ENCODE measurements around the gene NPY5R.

Gene NPY5R

DNA sequence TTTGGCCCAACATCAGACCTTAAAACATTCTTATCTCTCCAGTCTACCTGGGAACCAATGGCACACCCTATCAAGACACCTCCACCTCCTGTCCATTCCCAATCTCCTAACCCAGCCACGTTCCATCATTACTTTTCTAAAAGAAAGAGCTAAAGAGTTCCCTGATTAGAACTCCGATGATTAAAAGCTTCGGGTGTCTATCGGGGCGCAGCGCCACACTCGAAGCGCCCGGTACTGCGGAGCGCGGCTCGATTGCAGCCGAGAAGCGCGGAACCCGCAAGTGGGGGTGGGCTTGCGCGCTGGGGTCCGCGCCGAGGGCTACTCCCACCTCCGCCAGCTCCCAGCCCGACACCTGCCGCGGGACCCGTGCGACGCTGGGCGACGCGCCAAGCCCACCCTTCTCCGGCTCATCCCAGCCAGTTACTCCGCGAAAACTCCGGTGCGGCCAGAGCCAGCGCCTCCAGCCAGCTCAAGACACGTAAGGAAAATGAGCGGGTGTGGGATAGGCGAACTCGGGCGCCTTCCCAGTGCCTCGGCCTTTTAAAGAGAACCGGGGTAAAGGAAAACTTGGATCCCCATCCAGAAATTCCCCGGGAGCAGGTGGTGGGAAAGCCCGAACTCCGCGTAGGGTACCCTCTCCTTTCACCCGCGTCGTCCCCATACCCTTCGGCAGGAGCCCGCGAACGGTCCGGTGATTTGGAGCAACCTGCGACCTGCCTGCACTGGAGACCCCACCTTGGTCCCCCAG is 11.9 kb upstream of the NPY5R start:
- H3K4me3 ChIP-seq (ENCODE audit: low read length) = peak overlapping the region; percentile 61
- TF ChIP-seq, protein P1, sequence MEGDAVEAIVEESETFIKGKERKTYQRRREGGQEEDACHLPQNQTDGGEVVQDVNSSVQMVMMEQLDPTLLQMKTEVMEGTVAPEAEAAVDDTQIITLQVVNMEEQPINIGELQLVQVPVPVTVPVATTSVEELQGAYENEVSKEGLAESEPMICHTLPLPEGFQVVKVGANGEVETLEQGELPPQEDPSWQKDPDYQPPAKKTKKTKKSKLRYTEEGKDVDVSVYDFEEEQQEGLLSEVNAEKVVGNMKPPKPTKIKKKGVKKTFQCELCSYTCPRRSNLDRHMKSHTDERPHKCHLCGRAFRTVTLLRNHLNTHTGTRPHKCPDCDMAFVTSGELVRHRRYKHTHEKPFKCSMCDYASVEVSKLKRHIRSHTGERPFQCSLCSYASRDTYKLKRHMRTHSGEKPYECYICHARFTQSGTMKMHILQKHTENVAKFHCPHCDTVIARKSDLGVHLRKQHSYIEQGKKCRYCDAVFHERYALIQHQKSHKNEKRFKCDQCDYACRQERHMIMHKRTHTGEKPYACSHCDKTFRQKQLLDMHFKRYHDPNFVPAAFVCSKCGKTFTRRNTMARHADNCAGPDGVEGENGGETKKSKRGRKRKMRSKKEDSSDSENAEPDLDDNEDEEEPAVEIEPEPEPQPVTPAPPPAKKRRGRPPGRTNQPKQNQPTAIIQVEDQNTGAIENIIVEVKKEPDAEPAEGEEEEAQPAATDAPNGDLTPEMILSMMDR (conservative IDR thresholded peaks at IDR 0.05; ENCODE audit: low read depth, low read length) = peak; percentile 24
- no peak for DNase-seq (ENCODE audit: low read depth)

DNA sequence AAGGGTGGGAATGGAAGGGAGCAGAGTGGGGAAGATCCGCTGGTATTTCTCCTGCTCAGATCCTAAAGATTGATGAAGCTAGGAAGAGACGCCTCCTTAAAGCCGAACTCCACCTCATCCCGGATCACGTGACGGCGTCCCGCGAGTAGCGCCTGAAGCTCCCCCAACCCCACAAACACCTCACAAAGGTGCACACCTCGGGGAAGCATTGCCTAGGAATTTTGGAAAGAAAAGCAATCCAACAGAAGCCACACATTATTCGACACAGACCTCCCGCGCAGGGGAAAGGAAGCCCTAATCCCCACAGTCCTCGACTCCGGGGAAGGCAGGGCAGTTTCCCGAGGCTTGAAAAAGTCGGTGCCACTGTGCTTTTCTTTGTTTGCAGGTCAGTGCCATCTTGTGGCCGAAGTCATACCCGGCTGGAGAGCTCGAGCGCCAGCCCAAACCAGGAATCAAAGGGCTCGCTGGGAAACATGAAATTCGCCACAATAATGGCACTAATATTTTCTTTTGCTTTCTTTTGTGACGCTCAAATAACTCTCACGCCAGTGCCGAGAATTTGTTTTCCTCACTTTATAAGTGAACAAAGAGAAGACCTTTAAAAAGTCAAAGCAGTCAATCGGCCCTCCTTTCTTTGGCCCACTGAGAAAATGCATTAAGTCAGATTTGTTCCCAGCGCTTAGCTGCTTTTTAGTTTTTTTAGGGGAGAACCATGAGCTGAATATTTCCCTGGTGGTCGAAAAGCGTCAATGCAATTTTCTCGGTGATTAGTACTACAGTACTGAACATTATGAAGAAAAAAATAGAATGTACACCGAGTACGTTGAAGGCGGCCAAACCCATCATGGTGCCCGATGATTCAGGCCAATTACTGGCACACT is 10.9 kb upstream of the NPY5R start, which contains the start of gene NPY1R:
Gene NPY1R (minus strand): TSS at position 71 of the 881 bp plus-strand sequence. CDS start 6,042 bp downstream, outside the sequence.
- peak within 1 kb of the TSS; percentile 61 for H3K4me3 ChIP-seq (ENCODE audit: low read length)
- peak; percentile 79 for DNase-seq (ENCODE audit: low read depth)
- TF ChIP-seq, protein P1 (conservative IDR thresholded peaks at IDR 0.05; ENCODE audit: low read depth, low read length) = peak; percentile 81

DNA sequence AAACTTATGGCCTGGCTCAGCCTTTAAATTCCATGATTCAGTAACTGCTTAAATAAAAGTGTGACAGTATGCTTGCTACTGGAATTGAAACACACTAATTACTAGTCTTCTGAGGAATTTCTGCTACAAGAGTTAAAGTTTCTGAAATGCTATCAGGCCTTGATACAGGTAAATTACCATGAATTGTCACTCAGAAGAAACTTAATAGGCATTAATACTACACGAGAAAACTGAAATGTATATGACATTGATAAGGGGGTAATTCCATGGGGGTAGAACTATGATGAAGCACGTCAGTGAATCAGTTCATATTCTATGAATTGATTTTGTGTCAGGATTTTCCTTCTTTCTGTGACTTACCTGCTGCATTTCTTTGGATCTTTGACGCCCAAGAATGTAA is 8.3 kb upstream of the NPY5R start:
- H3K4me3 ChIP-seq (ENCODE audit: low read length) = no peak overlapping the region
- no peak for DNase-seq (ENCODE audit: low read depth)
- TF ChIP-seq, protein P1 (conservative IDR thresholded peaks at IDR 0.05; ENCODE audit: low read depth, low read length) = no peak

DNA sequence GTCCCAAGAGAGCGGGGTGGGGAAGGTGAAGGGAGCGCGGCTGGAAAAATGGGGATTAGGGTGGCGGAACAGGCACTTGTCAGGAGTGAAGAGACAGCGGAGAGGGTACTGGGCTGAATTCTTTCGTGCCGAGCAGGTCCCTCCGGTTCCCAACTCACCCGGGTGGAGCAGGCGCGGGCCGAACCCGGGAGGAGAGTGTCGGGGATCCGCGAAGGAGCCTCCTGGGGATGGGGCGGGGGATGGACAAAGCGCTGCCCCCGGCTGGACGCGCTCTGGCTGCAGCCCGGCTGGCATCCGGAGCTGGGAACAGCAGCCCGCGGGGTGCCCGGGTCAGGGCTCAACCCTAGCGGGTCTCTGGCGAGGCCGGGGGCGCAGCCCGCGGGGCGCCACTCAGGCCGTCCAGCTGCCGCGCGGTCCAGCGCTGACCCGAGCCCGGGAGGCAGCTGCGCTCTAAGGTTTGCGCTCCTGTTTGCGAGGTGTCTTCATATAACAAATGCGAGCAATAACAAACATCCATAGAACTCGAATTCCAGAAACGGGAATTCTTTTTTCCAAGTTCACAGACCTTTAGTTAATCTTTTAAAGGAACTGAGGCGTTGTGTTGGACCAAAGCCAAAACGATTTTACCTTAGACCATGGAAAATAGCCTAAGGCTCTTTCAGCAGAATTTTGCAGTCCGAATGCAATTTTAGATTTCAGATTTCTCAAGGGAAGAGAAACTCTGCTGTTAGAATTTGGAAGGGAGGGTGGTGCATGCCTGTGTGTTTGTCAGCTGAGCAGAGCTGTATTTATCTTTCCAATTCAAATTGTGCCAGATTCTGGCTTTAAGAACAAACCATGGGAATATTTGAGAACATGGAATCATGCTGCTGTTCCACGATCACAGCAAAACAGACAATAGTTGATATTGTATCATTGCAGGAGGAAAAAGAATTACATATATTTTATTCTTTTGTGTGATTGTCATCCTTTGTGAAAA is 744 bp downstream of the NPY5R start:
- H3K4me3 ChIP-seq (ENCODE audit: low read length) = peak overlapping the region; percentile 66
- TF ChIP-seq, protein P1 (conservative IDR thresholded peaks at IDR 0.05; ENCODE audit: low read depth, low read length) = no peak
- DNase-seq (ENCODE audit: low read depth) = no peak

DNA sequence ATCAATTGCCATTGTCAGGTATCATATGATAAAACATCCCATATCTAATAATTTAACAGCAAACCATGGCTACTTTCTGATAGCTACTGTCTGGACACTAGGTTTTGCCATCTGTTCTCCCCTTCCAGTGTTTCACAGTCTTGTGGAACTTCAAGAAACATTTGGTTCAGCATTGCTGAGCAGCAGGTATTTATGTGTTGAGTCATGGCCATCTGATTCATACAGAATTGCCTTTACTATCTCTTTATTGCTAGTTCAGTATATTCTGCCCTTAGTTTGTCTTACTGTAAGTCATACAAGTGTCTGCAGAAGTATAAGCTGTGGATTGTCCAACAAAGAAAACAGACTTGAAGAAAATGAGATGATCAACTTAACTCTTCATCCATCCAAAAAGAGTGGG is 7.0 kb downstream of the NPY5R start:
- TF ChIP-seq, protein P1 (conservative IDR thresholded peaks at IDR 0.05; ENCODE audit: low read depth, low read length) = no peak
- DNase-seq (ENCODE audit: low read depth) = no peak
- no peak overlapping the region for H3K4me3 ChIP-seq (ENCODE audit: low read length)

DNA sequence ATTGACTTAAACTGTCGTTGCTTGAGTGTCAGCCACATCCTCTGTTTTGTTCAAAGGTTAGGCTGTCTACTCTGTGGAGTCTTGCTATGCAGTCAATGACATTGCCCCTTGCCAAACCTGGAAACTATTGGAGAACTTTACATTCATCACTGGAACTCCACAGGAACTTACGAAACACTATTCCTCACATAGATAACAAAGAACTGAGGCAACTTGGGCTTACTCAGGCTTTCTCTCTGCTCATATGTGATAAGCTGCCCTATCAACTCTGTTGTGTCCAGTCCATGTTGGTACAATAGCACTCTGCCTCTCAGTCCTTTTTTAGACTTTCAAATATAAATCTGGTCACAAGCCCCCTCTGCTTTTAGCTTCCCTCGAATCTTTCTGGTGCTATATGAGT is 9.4 kb downstream of the NPY5R start:
- TF ChIP-seq, protein P1 (conservative IDR thresholded peaks at IDR 0.05; ENCODE audit: low read depth, low read length) = no peak
- DNase-seq (ENCODE audit: low read depth) = no peak
- no peak overlapping the region for H3K4me3 ChIP-seq (ENCODE audit: low read length)
